KBM-7 (cell line): ENCODE data around the gene RBM27.
A peak's percentile ranks its signal among the peaks of the same experiment; 100 is the strongest.

Experiments
- DNase-seq: peaks from one replicate; pipeline ENCODE4 v3.0.0-alpha.2; 2015
- in situ Hi-C: fragments of 300-500 bp; cut with MboI; formaldehyde crosslinking; loops from 2 replicates; pipeline ENCODE4 v1.14.3; 2020; ENCODE audit warnings: low sequenced_read_pairs, low pct_unique_long_range_greater_than_20kb, mixed read lengths

RBM27 gene

DNA sequence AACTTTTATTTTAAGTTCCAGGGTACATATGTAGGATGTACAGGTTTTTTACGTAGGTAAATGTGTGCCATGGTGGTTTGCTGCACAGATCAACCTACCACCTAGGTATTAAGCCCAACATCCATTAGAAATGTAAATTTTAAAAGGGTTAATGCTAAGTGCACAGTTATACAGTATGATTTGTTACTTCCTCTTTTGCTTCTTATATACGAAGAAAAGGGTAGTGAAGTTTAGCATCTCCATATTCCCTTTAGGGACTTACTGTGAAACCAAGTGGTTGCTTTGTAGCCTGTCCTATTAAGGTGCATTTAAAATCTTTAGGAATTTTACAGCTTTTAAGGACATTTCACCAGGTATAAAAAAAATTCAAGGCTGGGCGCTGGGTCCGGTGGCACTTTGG lies 46.4 kb downstream of the RBM27 start:
- in situ Hi-C loops = no loop called here
- DNase-seq = peak; percentile 42
